ENCODE measurements around the gene PSRC1. TPM values are rescaled to one million over a fixed set of nuclear protein-coding genes. Genes with fewer than 3 reads are reported as not detected.

The PSRC1 gene
- total RNA-seq: 14.1 TPM

GRCh38 chr1:109282952-109283747 lies at the start of gene PSRC1:
Gene PSRC1, minus strand, starts transcription at chr1:109283145.

GRCh38 chr1:109306832-109307273 lies 23.9 kb upstream of the PSRC1 start, which contains the start of gene MYBPHL:
Gene MYBPHL, minus strand, starts transcription at chr1:109307011. Its CDS starts 20 bp downstream, at chr1:109306991.

GRCh38 chr1:109248797-109249629 lies 33.9 kb downstream of the PSRC1 start, which contains the start of gene CELSR2:
Gene CELSR2, plus strand, starts transcription at chr1:109249539. Its CDS starts 541 bp downstream, at chr1:109250080.

Other genes with a start within 250 kb of the PSRC1 start
- 211 TPM for gene WDR47, start 241.0 kb downstream of the PSRC1 start, total RNA-seq
- 35.4 TPM for gene TAF13, start 207.1 kb downstream of the PSRC1 start, total RNA-seq
- 31.3 TPM for gene TMEM167B, start 192.4 kb downstream of the PSRC1 start, total RNA-seq
- gene ELAPOR1, start 169.0 kb downstream of the PSRC1 start, total RNA-seq: 44.8 TPM
- 164 TPM for gene SARS1, start 69.2 kb downstream of the PSRC1 start, total RNA-seq
- 82.6 TPM for gene CELSR2, start 33.6 kb downstream of the PSRC1 start, total RNA-seq
- gene MYBPHL, start 23.9 kb upstream of the PSRC1 start, total RNA-seq: 0.63 TPM
- 82.9 TPM for gene SORT1, start 114.8 kb upstream of the PSRC1 start, total RNA-seq
- 37.2 TPM for gene PSMA5, start 143.3 kb upstream of the PSRC1 start, total RNA-seq
- gene SYPL2, start 183.4 kb upstream of the PSRC1 start, total RNA-seq: not detected
- gene ATXN7L2, start 200.8 kb upstream of the PSRC1 start, total RNA-seq: 9.4 TPM
- 7.5 TPM for gene CYB561D1, start 210.9 kb upstream of the PSRC1 start, total RNA-seq
- 13.1 TPM for gene AMIGO1, start 226.6 kb upstream of the PSRC1 start, total RNA-seq

All from parietal lobe (tissue), 1 donor.